ENCODE measurements around the gene TOB1.

DNA sequence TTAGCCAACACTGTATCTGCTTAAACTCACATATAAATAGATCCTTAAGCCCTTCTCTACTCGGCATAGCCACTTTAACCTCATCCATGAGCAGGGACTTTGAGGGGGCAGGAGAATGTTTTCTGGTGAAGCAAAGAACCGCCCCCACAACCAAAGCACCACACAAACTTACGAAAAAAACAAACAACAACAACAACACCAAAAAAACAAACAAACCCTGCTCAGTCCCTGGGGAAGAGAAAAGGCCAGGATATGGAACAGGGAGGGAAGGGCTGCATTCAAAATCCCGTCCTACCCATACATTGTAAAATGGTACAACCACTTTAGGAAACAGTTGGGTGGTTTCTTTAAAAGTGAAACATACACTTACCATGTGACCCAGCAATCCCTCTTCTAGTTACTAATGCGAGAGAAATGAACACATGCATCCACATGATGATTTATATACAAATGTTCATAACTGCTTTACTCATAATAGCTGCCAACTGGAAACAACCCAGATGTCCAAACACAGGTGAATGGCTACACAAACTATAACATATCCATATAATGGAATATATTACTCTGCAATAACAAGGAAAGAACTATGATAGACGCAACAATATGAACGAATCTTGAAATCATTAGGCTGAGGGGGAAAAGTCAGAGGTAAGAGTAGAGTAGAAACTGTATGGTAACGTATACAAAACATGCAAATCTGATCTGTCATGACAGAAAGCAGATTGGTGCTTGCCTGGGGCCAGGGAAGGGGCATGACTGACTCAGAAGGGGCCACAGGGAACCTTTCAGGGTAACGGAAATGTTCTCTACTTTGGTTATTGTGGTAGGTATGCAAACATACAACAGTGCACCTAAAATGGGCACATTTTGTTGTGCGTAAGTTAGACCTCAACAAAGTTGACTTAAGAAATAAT is 37.7 kb upstream of the TOB1 start:
- no peak for TF ChIP-seq POLR2A (IDR thresholded peaks at IDR 0.05)
- TF ChIP-seq, protein P1, sequence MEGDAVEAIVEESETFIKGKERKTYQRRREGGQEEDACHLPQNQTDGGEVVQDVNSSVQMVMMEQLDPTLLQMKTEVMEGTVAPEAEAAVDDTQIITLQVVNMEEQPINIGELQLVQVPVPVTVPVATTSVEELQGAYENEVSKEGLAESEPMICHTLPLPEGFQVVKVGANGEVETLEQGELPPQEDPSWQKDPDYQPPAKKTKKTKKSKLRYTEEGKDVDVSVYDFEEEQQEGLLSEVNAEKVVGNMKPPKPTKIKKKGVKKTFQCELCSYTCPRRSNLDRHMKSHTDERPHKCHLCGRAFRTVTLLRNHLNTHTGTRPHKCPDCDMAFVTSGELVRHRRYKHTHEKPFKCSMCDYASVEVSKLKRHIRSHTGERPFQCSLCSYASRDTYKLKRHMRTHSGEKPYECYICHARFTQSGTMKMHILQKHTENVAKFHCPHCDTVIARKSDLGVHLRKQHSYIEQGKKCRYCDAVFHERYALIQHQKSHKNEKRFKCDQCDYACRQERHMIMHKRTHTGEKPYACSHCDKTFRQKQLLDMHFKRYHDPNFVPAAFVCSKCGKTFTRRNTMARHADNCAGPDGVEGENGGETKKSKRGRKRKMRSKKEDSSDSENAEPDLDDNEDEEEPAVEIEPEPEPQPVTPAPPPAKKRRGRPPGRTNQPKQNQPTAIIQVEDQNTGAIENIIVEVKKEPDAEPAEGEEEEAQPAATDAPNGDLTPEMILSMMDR (IDR thresholded peaks at IDR 0.05): no peak
